ENCODE data around the gene PRR29.

- TF ChIP-seq MAX (IDR thresholded peaks at IDR 0.05) (no peak), EP300 (IDR thresholded peaks at IDR 0.05; ENCODE audit: borderline replicate concordance) (no peak), RAD21 (IDR thresholded peaks at IDR 0.05; ENCODE audit: low read depth) (no peak), YY1 (IDR thresholded peaks at IDR 0.05; ENCODE audit: low read depth) (no peak), TCF12 (IDR thresholded peaks at IDR 0.05; ENCODE audit: low read depth) (no peak), FOXM1 (IDR thresholded peaks at IDR 0.05; ENCODE audit: borderline replicate concordance, low read depth) (no peak), USF1 (IDR thresholded peaks at IDR 0.05) (no peak), EGR1 (IDR thresholded peaks at IDR 0.05) (no peak), TAF1 (IDR thresholded peaks at IDR 0.05; ENCODE audit: low read depth) (no peak), REST (IDR thresholded peaks at IDR 0.05; ENCODE audit: low read depth) (no peak)
Observed at GRCh38 chr17:64007838-64008282, 9.7 kb downstream of the PRR29 start.
